H9 (cell line): Measurements from ENCODE around the gene PDE1C. TPM values are rescaled to one million over a fixed set of nuclear protein-coding genes. Genes with fewer than 3 reads are reported as not detected.

Source experiments
- DNase-seq: peaks from one replicate; pipeline ENCODE4 v3.0.0-alpha.2; 2017
- H2AFZ ChIP-seq: one replicate; pipeline ENCODE4 v1.6.1; 2013; ENCODE audit warnings: mild to moderate bottlenecking, low read length, control low read depth, moderate library complexity
- H2AK5ac ChIP-seq: 2 replicates; pipeline ENCODE4 v1.6.1; 2013; ENCODE audit warnings: low read length, control low read depth, mixed read lengths; ENCODE audit not compliant: insufficient read length
- H2BK120ac ChIP-seq: one replicate; pipeline ENCODE4 v1.6.1; 2013; ENCODE audit warnings: low read depth, mild to moderate bottlenecking, low read length, control low read depth, inconsistent platforms; ENCODE audit not compliant: poor library complexity, severe bottlenecking
- H2BK12ac ChIP-seq: 2 replicates; pipeline ENCODE4 v1.6.1; 2013; ENCODE audit warnings: low read length, control low read depth, mixed read lengths, low read depth; ENCODE audit not compliant: insufficient read length
- H2BK15ac ChIP-seq: 2 replicates; pipeline ENCODE4 v1.6.1; 2013; ENCODE audit warnings: low read depth, low read length, control low read depth
- H2BK20ac ChIP-seq: one replicate; pipeline ENCODE4 v1.6.1; 2013; ENCODE audit warnings: low read depth, mild to moderate bottlenecking, low read length, control low read depth, inconsistent platforms; ENCODE audit not compliant: poor library complexity, severe bottlenecking
- H2BK5ac ChIP-seq: 2 replicates; pipeline ENCODE4 v1.6.1; 2013; ENCODE audit warnings: low read length, control low read depth, mixed read lengths; ENCODE audit not compliant: insufficient read length
- H3K14ac ChIP-seq: 2 replicates; pipeline ENCODE4 v1.6.1; 2013; ENCODE audit warnings: low read length, control low read depth; ENCODE audit not compliant: insufficient read depth
- H3K18ac ChIP-seq: 2 replicates; pipeline ENCODE4 v1.6.1; 2013; ENCODE audit warnings: low read depth, mild to moderate bottlenecking, mixed read lengths, low read length, control low read depth; ENCODE audit not compliant: insufficient read length
- H3K23ac ChIP-seq: 2 replicates; pipeline ENCODE4 v1.6.1; 2013; ENCODE audit warnings: low read length, control low read depth, mixed read lengths, low read depth; ENCODE audit not compliant: insufficient read length
- H3K23me2 ChIP-seq: 2 replicates; pipeline ENCODE4 v1.6.1; 2013; ENCODE audit warnings: low read depth, mild to moderate bottlenecking, mixed read lengths, low read length, control low read depth; ENCODE audit not compliant: insufficient read length, poor library complexity, severe bottlenecking
- H3K27ac ChIP-seq: 2 replicates; pipeline ENCODE4 v1.5.1; 2013; ENCODE audit warnings: low read length, control low read depth, mixed read lengths, low read depth; ENCODE audit not compliant: insufficient read length
- H3K27me3 ChIP-seq: 2 replicates; pipeline ENCODE4 v1.6.1; 2013; ENCODE audit warnings: low read length, control low read depth, inconsistent platforms; ENCODE audit not compliant: insufficient read depth
- H3K4ac ChIP-seq: 2 replicates; pipeline ENCODE4 v1.6.1; 2013; ENCODE audit warnings: low read depth, mild to moderate bottlenecking, control low read depth, inconsistent platforms, low read length, moderate library complexity
- H3K4me1 ChIP-seq: 2 replicates; pipeline ENCODE4 v1.6.1; 2013; ENCODE audit warnings: low read length, control low read depth, inconsistent platforms; ENCODE audit not compliant: insufficient read depth
- H3K4me2 ChIP-seq: 2 replicates; pipeline ENCODE4 v1.6.1; 2013; ENCODE audit warnings: low read length, control low read depth, mixed read lengths; ENCODE audit not compliant: insufficient read length, insufficient read depth
- H3K56ac ChIP-seq: 2 replicates; pipeline ENCODE4 v1.6.1; 2013; ENCODE audit warnings: low read depth, mild to moderate bottlenecking, mixed read lengths, low read length, control low read depth; ENCODE audit not compliant: insufficient read length
- H3K79me1 ChIP-seq: 2 replicates; pipeline ENCODE4 v1.6.1; 2013; ENCODE audit warnings: low read depth, mild to moderate bottlenecking, moderate library complexity, low read length, control low read depth, inconsistent platforms; ENCODE audit not compliant: insufficient read depth, poor library complexity, severe bottlenecking
- H3K79me2 ChIP-seq: 2 replicates; pipeline ENCODE4 v1.6.1; 2013; ENCODE audit warnings: low read length, control low read depth, inconsistent platforms; ENCODE audit not compliant: insufficient read depth
- H3K9ac ChIP-seq: 2 replicates; pipeline ENCODE4 v1.6.1; 2013; ENCODE audit warnings: low read length, control low read depth, mixed read lengths; ENCODE audit not compliant: insufficient read length; ENCODE audit errors: extremely low read depth
- H3K9me3 ChIP-seq: one replicate; pipeline ENCODE4 v1.6.1; 2013; ENCODE audit warnings: low read depth, low read length, inconsistent platforms; ENCODE audit not compliant: control insufficient read depth
- H3T11ph ChIP-seq: one replicate; pipeline ENCODE4 v1.6.1; 2013; ENCODE audit warnings: mild to moderate bottlenecking, low read length, control low read depth, inconsistent platforms
- H4K20me1 ChIP-seq: one replicate; pipeline ENCODE4 v1.6.1; 2013; ENCODE audit not compliant: control insufficient read depth, insufficient read length, insufficient read depth
- H4K5ac ChIP-seq: 2 replicates; pipeline ENCODE4 v1.6.1; 2013; ENCODE audit warnings: low read depth, mild to moderate bottlenecking, mixed read lengths, low read length, control low read depth; ENCODE audit not compliant: insufficient read length
- H4K8ac ChIP-seq: replicated peaks from 2 replicates; pipeline ENCODE4 v1.6.1; 2013; ENCODE audit warnings: low read length, control low read depth, mixed read lengths, low read depth; ENCODE audit not compliant: insufficient read length
- H4K91ac ChIP-seq: 2 replicates; pipeline ENCODE4 v1.6.1; 2013; ENCODE audit warnings: low read depth, mild to moderate bottlenecking, moderate library complexity, mixed read lengths, low read length, control low read depth; ENCODE audit not compliant: insufficient read length
- H3K27ac Mint-ChIP-seq, 3 experiments: 2 replicates in 2 of 3; 3 replicates in 1 of 3; pipeline ENCODE4 v1.8.0; 2020 to 2021; ENCODE audit warnings: mixed read lengths in 3 of 3, mild to moderate bottlenecking in 1 of 3, moderate library complexity in 1 of 3
- H3K27me3 Mint-ChIP-seq: 2 replicates; pipeline ENCODE4 v1.8.0; 2021; ENCODE audit warnings: low read depth, mild to moderate bottlenecking, moderate library complexity, mixed read lengths
- H3K36me3 Mint-ChIP-seq, 3 experiments: 2 replicates in 2 of 3; 3 replicates in 1 of 3; pipeline ENCODE4 v1.8.0; 2020 to 2021; ENCODE audit warnings: low read depth in 3 of 3, mixed read lengths in 3 of 3; ENCODE audit not compliant: insufficient read depth in 1 of 3
- H3K4me1 Mint-ChIP-seq, 2 experiments: 2 replicates each; pipeline ENCODE4 v1.8.0; 2020; ENCODE audit warnings: mixed read lengths in 2 of 2
- H3K4me3 Mint-ChIP-seq, 2 experiments: 2 replicates in 1 of 2; 3 replicates in 1 of 2; pipeline ENCODE4 v1.8.0; 2020 to 2021; ENCODE audit warnings: mild to moderate bottlenecking in 2 of 2, mixed read lengths in 2 of 2, moderate library complexity in 1 of 2
- H3K9me3 Mint-ChIP-seq, 2 experiments: 2 replicates in 1 of 2; 3 replicates in 1 of 2; pipeline ENCODE4 v1.8.0; 2020; ENCODE audit warnings: mild to moderate bottlenecking in 2 of 2, mixed read lengths in 2 of 2, moderate library complexity in 1 of 2
- WGBS: extraction: QIAGEN DNeasy Blood & Tissue Kit; methylation state at CpG from one replicate; pipeline ENCODE4 v1.1.7; 2013; ENCODE audit warnings: missing lambda C conversion rate, low lambda C conversion rate, mixed read lengths; ENCODE audit not compliant: insufficient read length; ENCODE audit errors: extremely low coverage; 5-methylcytosine and 5-hydroxymethylcytosine counted together
- total RNA-seq: library from RNA; stranded (reverse); gene quantifications from 2 replicates; pipeline ENCODE4 v1.2.1, GENCODE V29; 2021
- TF ChIP-seq, protein P1 (sequence below): fragments of 200-600 bp; sonication (generic); conservative IDR thresholded peaks from 3 replicates; pipeline ENCODE4 v1.8.0; 2021; ENCODE audit warnings: antibody characterized with exemption, mild to moderate bottlenecking

PDE1C gene
- total RNA-seq, 1 experiment from 2014 or later = 0.17 TPM

DNA sequence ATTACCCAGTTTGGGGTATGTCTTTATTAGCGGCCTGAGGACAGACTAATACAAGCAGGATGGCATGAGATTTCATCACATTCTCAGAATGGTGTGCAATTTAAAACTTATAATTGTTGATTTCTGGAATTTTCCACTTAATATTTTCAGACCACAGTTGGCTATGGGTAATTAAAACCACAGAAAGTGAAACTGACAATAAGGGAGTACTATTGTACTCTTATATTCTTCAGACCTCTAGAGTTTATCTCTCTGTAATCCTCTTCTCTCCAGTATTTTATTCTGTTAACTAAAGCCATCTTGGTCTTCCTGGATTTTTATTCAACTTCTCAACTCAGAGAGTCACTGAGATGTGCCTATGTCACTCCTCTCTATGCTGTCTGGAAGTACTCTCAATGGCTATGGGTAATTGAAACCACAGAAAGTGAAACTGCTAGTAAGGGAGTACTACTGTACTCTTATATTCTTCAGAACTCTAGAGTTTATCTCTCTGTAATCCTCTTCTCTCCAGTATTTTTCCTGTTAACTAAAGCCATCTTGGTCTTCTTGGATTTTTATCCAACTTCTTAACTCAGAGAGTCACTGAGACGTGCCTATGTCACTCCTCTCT, 264.9 kb downstream of the PDE1C start:
- H3K27ac Mint-ChIP-seq = no peak overlapping the region
- H3K79me1 ChIP-seq = no peaks in the 10 kb centered on the region
- H3K27ac ChIP-seq = no peak overlapping the region
- H2BK5ac ChIP-seq = no peak overlapping the region
- H3K9ac ChIP-seq = no peak overlapping the region
- H3K23me2 ChIP-seq = no peaks in the 10 kb centered on the region
- DNase-seq = no peak
- no peak overlapping the region for H3K4me2 ChIP-seq
- H4K5ac ChIP-seq = no peak overlapping the region
- no peaks in the 10 kb centered on the region for H4K20me1 ChIP-seq
- no peak overlapping the region for H2BK120ac ChIP-seq
- H3K14ac ChIP-seq = no peak overlapping the region
- TF ChIP-seq, protein P1, sequence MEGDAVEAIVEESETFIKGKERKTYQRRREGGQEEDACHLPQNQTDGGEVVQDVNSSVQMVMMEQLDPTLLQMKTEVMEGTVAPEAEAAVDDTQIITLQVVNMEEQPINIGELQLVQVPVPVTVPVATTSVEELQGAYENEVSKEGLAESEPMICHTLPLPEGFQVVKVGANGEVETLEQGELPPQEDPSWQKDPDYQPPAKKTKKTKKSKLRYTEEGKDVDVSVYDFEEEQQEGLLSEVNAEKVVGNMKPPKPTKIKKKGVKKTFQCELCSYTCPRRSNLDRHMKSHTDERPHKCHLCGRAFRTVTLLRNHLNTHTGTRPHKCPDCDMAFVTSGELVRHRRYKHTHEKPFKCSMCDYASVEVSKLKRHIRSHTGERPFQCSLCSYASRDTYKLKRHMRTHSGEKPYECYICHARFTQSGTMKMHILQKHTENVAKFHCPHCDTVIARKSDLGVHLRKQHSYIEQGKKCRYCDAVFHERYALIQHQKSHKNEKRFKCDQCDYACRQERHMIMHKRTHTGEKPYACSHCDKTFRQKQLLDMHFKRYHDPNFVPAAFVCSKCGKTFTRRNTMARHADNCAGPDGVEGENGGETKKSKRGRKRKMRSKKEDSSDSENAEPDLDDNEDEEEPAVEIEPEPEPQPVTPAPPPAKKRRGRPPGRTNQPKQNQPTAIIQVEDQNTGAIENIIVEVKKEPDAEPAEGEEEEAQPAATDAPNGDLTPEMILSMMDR = no peak
- H2AFZ ChIP-seq = no peak overlapping the region
- no peaks in the 10 kb centered on the region for H3K9me3 Mint-ChIP-seq
- no peak overlapping the region for H3K18ac ChIP-seq
- H3K4ac ChIP-seq = no peak overlapping the region
- H4K8ac ChIP-seq = no peak overlapping the region
- no peak overlapping the region for H3T11ph ChIP-seq
- H3K36me3 Mint-ChIP-seq = no peaks in the 10 kb centered on the region
- H3K4me1 Mint-ChIP-seq = no peaks in the 10 kb centered on the region
- no peaks in the 10 kb centered on the region for H3K79me2 ChIP-seq
- H4K91ac ChIP-seq = no peak overlapping the region
- no peak overlapping the region for H2BK12ac ChIP-seq
- H3K56ac ChIP-seq = no peak overlapping the region
- H3K27me3 Mint-ChIP-seq = peaks cover 41% of the 10 kb centered on the region
- H3K4me3 Mint-ChIP-seq = no peak overlapping the region
- WGBS = no CpG with 5 or more reads among the region's 2 CpGs
- no peak overlapping the region for H2BK15ac ChIP-seq
- no peak overlapping the region for H2BK20ac ChIP-seq
- H3K9me3 ChIP-seq = no peaks in the 10 kb centered on the region
- no peaks in the 10 kb centered on the region for H3K27me3 ChIP-seq
- H3K23ac ChIP-seq = no peak overlapping the region
- no peaks in the 10 kb centered on the region for H3K4me1 ChIP-seq
- no peak overlapping the region for H2AK5ac ChIP-seq
